SK-N-SH (cell line): ENCODE measurements around the gene ZNF264.

Experiments used
- CHD2 ChIP-seq: fragments of 150-350 bp; IDR thresholded peaks from 2 replicates; pipeline ENCODE4 v1.6.1; 2018; ENCODE audit warnings: low read length; ENCODE audit not compliant: partially characterized antibody
- CTCF ChIP-seq: fragments of 200-600 bp; sonication (generic); IDR thresholded peaks from 2 replicates; pipeline ENCODE4 v1.6.1; 2017; ENCODE audit warnings: antibody characterized with exemption, mild to moderate bottlenecking, moderate library complexity
- ELF1 ChIP-seq: IDR thresholded peaks from 2 replicates; pipeline ENCODE4 v1.4.0; 2012
- EP300 ChIP-seq, 2 experiments: IDR thresholded peaks; 2 replicates each; pipeline versions ENCODE4 v1.4.0 to v1.6.1; 2012; ENCODE audit warnings: borderline replicate concordance in 1 of 2, low read depth in 1 of 2, low read length in 1 of 2
- FOSL2 ChIP-seq: IDR thresholded peaks from 2 replicates; pipeline ENCODE4 v1.4.0; 2012; ENCODE audit warnings: low read depth, mild to moderate bottlenecking, moderate library complexity, borderline replicate concordance
- FOXM1 ChIP-seq: IDR thresholded peaks from 2 replicates; pipeline ENCODE4 v1.4.0; 2012; ENCODE audit warnings: low read depth, mild to moderate bottlenecking
- NFIC ChIP-seq: IDR thresholded peaks from 2 replicates; pipeline ENCODE4 v1.4.0; 2012; ENCODE audit warnings: borderline replicate concordance
- RAD21 ChIP-seq: IDR thresholded peaks from 2 replicates; pipeline ENCODE4 v1.6.1; 2012; ENCODE audit warnings: mild to moderate bottlenecking, low read length
- REST ChIP-seq: IDR thresholded peaks from 2 replicates; pipeline ENCODE4 v1.6.1; 2012; ENCODE audit warnings: mild to moderate bottlenecking, low read depth, low read length, moderate library complexity
- SIN3A ChIP-seq: IDR thresholded peaks from 2 replicates; pipeline ENCODE4 v1.6.1; 2012; ENCODE audit warnings: low read depth, mild to moderate bottlenecking, low read length, moderate library complexity, borderline replicate concordance
- SMC3 ChIP-seq: IDR thresholded peaks from 2 replicates; pipeline ENCODE4 v1.6.1; 2012; ENCODE audit warnings: low read depth, low read length, improper control_type of control experiment

GRCh38 chr19:57191141-57192076 lies at the start of gene ZNF264:
- TF ChIP-seq RAD21 (no peak), EP300 (IDR thresholded peaks at IDR 0.05; ENCODE audit: borderline replicate concordance in 1 of 2, low read depth in 1 of 2, low read length in 1 of 2) (no peak), CTCF (no peak), REST (no peak), NFIC (peak; percentile 43; the same call in 1 of the 2 replicates), SIN3A (no peak), CHD2 (peak; percentile 72), FOXM1 (no peak), FOSL2 (no peak), SMC3 (no peak), ELF1 (peak; percentile 88)
